GM23338 (cell line): ENCODE data around the gene ARL6. TPM values are rescaled to one million over a fixed set of nuclear protein-coding genes. Genes with fewer than 3 reads are reported as not detected.
A peak's percentile ranks its signal among the peaks of the same experiment; 100 is the strongest.

Experiments
- ATAC-seq: fragments of 200-7000 bp; cut with Tn5 transposase; 3 replicates; pipeline ENCODE4 v1.9.1; 2020
- DNase-seq: peaks from one replicate; pipeline ENCODE4 v3.0.0-alpha.2; 2015; ENCODE audit warnings: low spot score
- H2AFZ ChIP-seq: fragments of 200-600 bp; sonication (generic); 2 replicates; pipeline ENCODE4 v1.8.0; 2016; ENCODE audit warnings: antibody characterized with exemption, mild to moderate bottlenecking, moderate library complexity
- H3F3A ChIP-seq: fragments of 200-600 bp; sonication (generic); replicated peaks from 2 replicates; pipeline ENCODE4 v1.8.0; 2017; ENCODE audit warnings: antibody characterized with exemption, mixed run types, low read depth
- H3K27ac ChIP-seq: fragments of 200-600 bp; sonication (generic); 2 replicates; pipeline ENCODE4 v1.6.1; 2016; ENCODE audit warnings: low read depth
- H3K27me3 ChIP-seq: fragments of 200-600 bp; sonication (generic); 2 replicates; pipeline ENCODE4 v1.8.0; 2016; ENCODE audit warnings: mild to moderate bottlenecking, mixed run types, moderate library complexity; ENCODE audit not compliant: insufficient read depth
- H3K36me3 ChIP-seq: fragments of 200-600 bp; sonication (generic); 2 replicates; pipeline ENCODE4 v1.8.0; 2016; ENCODE audit warnings: mild to moderate bottlenecking; ENCODE audit not compliant: insufficient read depth
- H3K4me1 ChIP-seq: fragments of 200-600 bp; sonication (generic); 2 replicates; pipeline ENCODE4 v1.8.0; 2016; ENCODE audit warnings: mild to moderate bottlenecking, moderate library complexity; ENCODE audit not compliant: insufficient read depth
- H3K4me2 ChIP-seq: fragments of 200-600 bp; sonication (generic); 2 replicates; pipeline ENCODE4 v1.7.1; 2017; ENCODE audit warnings: mixed run types
- H3K4me3 ChIP-seq: fragments of 200-600 bp; sonication (generic); 2 replicates; pipeline ENCODE4 v1.6.1; 2016; ENCODE audit warnings: mixed run types
- H3K79me2 ChIP-seq: fragments of 200-600 bp; sonication (generic); replicated peaks from 2 replicates; pipeline ENCODE4 v1.8.0; 2017; ENCODE audit warnings: mild to moderate bottlenecking; ENCODE audit not compliant: insufficient read depth
- H3K9me2 ChIP-seq: fragments of 200-600 bp; sonication (generic); 2 replicates; pipeline ENCODE4 v1.8.0; 2017; ENCODE audit not compliant: insufficient read depth
- H4K20me1 ChIP-seq: fragments of 200-600 bp; sonication (generic); replicated peaks from 2 replicates; pipeline ENCODE4 v1.8.0; 2017; ENCODE audit warnings: mild to moderate bottlenecking; ENCODE audit not compliant: insufficient read depth
- H3K27ac Mint-ChIP-seq: 2 replicates; pipeline ENCODE4 v1.8.0; 2020; ENCODE audit warnings: inconsistent platforms, mild to moderate bottlenecking, moderate library complexity, mixed read lengths
- H3K27me3 Mint-ChIP-seq: 3 replicates; pipeline ENCODE4 v1.8.0; 2022; ENCODE audit warnings: low read depth, mild to moderate bottlenecking, moderate library complexity, mixed read lengths, inconsistent platforms; ENCODE audit not compliant: insufficient read depth, poor library complexity
- H3K36me3 Mint-ChIP-seq: 3 replicates; pipeline ENCODE4 v1.8.0; 2021; ENCODE audit warnings: low read depth, mild to moderate bottlenecking, inconsistent platforms, moderate library complexity, mixed read lengths
- H3K4me1 Mint-ChIP-seq: 3 replicates; pipeline ENCODE4 v1.8.0; 2020; ENCODE audit warnings: mild to moderate bottlenecking, inconsistent platforms, mixed read lengths
- H3K4me3 Mint-ChIP-seq: 3 replicates; pipeline ENCODE4 v1.8.0; 2021; ENCODE audit warnings: moderate library complexity, mild to moderate bottlenecking, inconsistent platforms, mixed read lengths
- H3K9me3 Mint-ChIP-seq: 3 replicates; pipeline ENCODE4 v1.8.0; 2020; ENCODE audit warnings: moderate library complexity, mild to moderate bottlenecking, inconsistent platforms, mixed read lengths
- CREB1 ChIP-seq: fragments of 250-450 bp; sonication (Bioruptor Pico); IDR thresholded peaks from 2 replicates; pipeline ENCODE4 v1.5.0; 2020; ENCODE audit warnings: low read depth, mild to moderate bottlenecking, moderate library complexity
- CTCF ChIP-seq, 2 experiments: fragments of 200-600 bp in 1 of 2; sonication (generic) in 1 of 2; conservative IDR thresholded peaks; 2 replicates each; pipeline versions ENCODE4 v1.5.1 to v1.6.1; 2016 to 2017; ENCODE audit warnings: antibody characterized with exemption in 2 of 2, low read depth in 2 of 2, mild to moderate bottlenecking in 2 of 2, moderate library complexity in 1 of 2
- ETS1 ChIP-seq: IDR thresholded peaks from 2 replicates; pipeline ENCODE4 v1.6.1; 2016; ENCODE audit warnings: antibody characterized with exemption
- EZH2 ChIP-seq: fragments of 200-600 bp; sonication (generic); IDR thresholded peaks from one replicate; pipeline ENCODE4 v1.8.0; 2017; ENCODE audit warnings: antibody characterized with exemption, mild to moderate bottlenecking, low read depth; ENCODE audit not compliant: unreplicated experiment
- EZH2phosphoT487 ChIP-seq: fragments of 200-600 bp; sonication (generic); IDR thresholded peaks from one replicate; pipeline ENCODE4 v1.8.1; 2018; ENCODE audit warnings: antibody characterized with exemption; ENCODE audit not compliant: unreplicated experiment
- JUNB ChIP-seq: IDR thresholded peaks from one replicate; pipeline ENCODE4 v1.6.1; 2016; ENCODE audit warnings: antibody characterized with exemption; ENCODE audit not compliant: unreplicated experiment
- NANOG ChIP-seq: IDR thresholded peaks from 2 replicates; pipeline ENCODE4 v1.6.1; 2016; ENCODE audit warnings: antibody characterized with exemption, borderline replicate concordance
- POLR2AphosphoS5 ChIP-seq: IDR thresholded peaks from 2 replicates; pipeline ENCODE4 v1.6.1; 2016; ENCODE audit warnings: antibody characterized with exemption, low read depth
- REST ChIP-seq: IDR thresholded peaks from one replicate; pipeline ENCODE4 v1.6.1; 2018; ENCODE audit warnings: antibody characterized with exemption; ENCODE audit not compliant: unreplicated experiment
- STAT1 ChIP-seq: IDR thresholded peaks from one replicate; pipeline ENCODE4 v1.6.1; 2016; ENCODE audit warnings: antibody characterized with exemption; ENCODE audit not compliant: unreplicated experiment
- ZNF114 ChIP-seq: fragments of 250-450 bp; sonication (Bioruptor Pico); IDR thresholded peaks from 2 replicates; pipeline ENCODE4 v1.5.0; 2020; ENCODE audit warnings: mild to moderate bottlenecking, moderate library complexity
- ZNF331 ChIP-seq: fragments of 250-450 bp; sonication (Bioruptor Pico); IDR thresholded peaks from 2 replicates; pipeline ENCODE4 v1.5.0; 2020; ENCODE audit warnings: low read depth, mild to moderate bottlenecking, moderate library complexity
- polyA plus RNA-seq: library from polyadenylated mRNA; unstranded; fragments of >200 nt; fragmentation: Nextera tagmentation; extraction: Ambion mirVana; gene quantifications from 2 replicates; pipeline ENCODE4 v1.2.1, GENCODE V29; 2016
- total RNA-seq: library from RNA; depleted of rRNA; stranded (reverse); fragments of >200 nt; shearing (Covaris generic); gene quantifications from 2 replicates; pipeline ENCODE4 v1.2.3, GENCODE V29; 2014

The ARL6 gene
- total and polyA plus RNA-seq, 2 experiments from 2014 or later, result 9.8 to 10.9 TPM

DNA sequence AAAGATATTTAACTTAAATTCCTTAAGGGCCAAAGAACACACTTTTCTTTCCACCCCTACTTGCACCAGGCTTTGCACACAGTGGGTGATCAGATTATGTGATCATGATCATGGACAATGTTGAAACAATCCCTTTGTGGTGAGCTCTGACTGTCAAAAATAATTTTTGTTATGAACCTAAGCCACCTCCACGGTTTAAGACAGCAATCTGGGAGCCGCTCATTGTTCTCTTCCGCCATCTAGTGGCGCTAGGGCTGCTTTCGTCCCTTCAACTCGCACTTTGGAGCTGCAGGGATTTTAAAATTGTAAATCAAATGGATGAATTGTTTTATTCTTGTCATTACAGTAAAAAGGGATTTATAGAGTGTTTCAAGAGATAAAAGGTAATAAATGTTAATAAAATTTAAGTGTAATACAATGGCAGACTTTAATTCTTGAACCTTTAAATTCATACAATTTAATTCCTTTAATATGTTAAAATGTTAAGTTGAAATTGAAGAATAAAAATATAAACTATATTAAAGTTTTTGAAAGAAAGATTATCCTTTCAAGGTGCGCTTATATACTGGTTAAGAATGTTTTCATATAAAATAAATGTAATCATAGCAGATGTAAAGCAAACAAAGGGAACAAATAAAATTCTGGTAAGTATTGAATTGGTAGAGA, 45.3 kb upstream of the ARL6 start:
- Histone ChIP-seq H3K4me1 (peaks cover 8% of the 10 kb centered on the region; the same call in 1 of the 2 replicates), H3K27ac (no peak overlapping the region), H3K4me3 (no peak overlapping the region), H2AFZ (no peak overlapping the region), H3K9me2 (no peaks in the 10 kb centered on the region), H4K20me1 (no peaks in the 10 kb centered on the region), H3K27me3 (no peaks in the 10 kb centered on the region), H3K4me2 (no peak overlapping the region), H3K36me3 (no peaks in the 10 kb centered on the region), H3F3A (no peaks in the 10 kb centered on the region), H3K79me2 (no peaks in the 10 kb centered on the region)
- DNase-seq (peak; percentile 85), ATAC-seq (peak; percentile 67)
- H3K27ac Mint-ChIP-seq, result no peak overlapping the region
- no peaks in the 10 kb centered on the region; the same call in 2 of the 3 replicates for H3K36me3 Mint-ChIP-seq
- TF ChIP-seq CTCF (conservative IDR thresholded peaks at IDR 0.05; ENCODE audit: low read depth in 2 of 2) (peak; percentile 93 to 96), STAT1 (no peak)
- peaks cover 1% of the 10 kb centered on the region for H3K27me3 Mint-ChIP-seq
- H3K4me1 Mint-ChIP-seq, result peaks cover 13% of the 10 kb centered on the region; the same call in 2 of the 3 replicates
- no peak overlapping the region for H3K4me3 Mint-ChIP-seq
- H3K9me3 Mint-ChIP-seq, result no peaks in the 10 kb centered on the region

GRCh38 chr3:97720417-97720816, 44.1 kb upstream of the ARL6 start:
- Histone ChIP-seq H4K20me1 (no peaks in the 10 kb centered on the region), H3K4me3 (no peak overlapping the region), H3F3A (no peaks in the 10 kb centered on the region), H3K4me1 (peaks cover 8% of the 10 kb centered on the region; the same call in 1 of the 2 replicates), H3K27me3 (no peaks in the 10 kb centered on the region), H3K4me2 (no peak overlapping the region), H3K9me2 (no peaks in the 10 kb centered on the region), H2AFZ (no peak overlapping the region), H3K36me3 (no peaks in the 10 kb centered on the region), H3K79me2 (no peaks in the 10 kb centered on the region), H3K27ac (no peak overlapping the region)
- H3K4me3 Mint-ChIP-seq, result no peak overlapping the region
- no peak for ATAC-seq
- DNase-seq, result no peak
- H3K27ac Mint-ChIP-seq, result no peak overlapping the region
- peaks cover 3% of the 10 kb centered on the region for H3K27me3 Mint-ChIP-seq
- H3K9me3 Mint-ChIP-seq, result no peaks in the 10 kb centered on the region
- no peaks in the 10 kb centered on the region; the same call in 2 of the 3 replicates for H3K36me3 Mint-ChIP-seq
- peaks cover 13% of the 10 kb centered on the region; the same call in 2 of the 3 replicates for H3K4me1 Mint-ChIP-seq
- TF ChIP-seq ZNF114 (CRISPR knock-in tag), result no peak
- TF ChIP-seq JUNB, result no peak
- no peak for TF ChIP-seq POLR2AphosphoS5
- TF ChIP-seq ZNF331, result no peak
- TF ChIP-seq CREB1, result no peak
- TF ChIP-seq NANOG, result no peak
- TF ChIP-seq STAT1, result no peak
- TF ChIP-seq REST, result no peak
- no peak for TF ChIP-seq EZH2phosphoT487
- no peak for TF ChIP-seq CTCF (conservative IDR thresholded peaks at IDR 0.05; ENCODE audit: low read depth in 2 of 2)
- TF ChIP-seq EZH2, result no peak
- TF ChIP-seq ETS1, result no peak
